Right renal pelvis (tissue), 4 donors: ENCODE measurements around the gene TRIM2. TPM values are rescaled to one million over a fixed set of nuclear protein-coding genes. Genes with fewer than 3 reads are reported as not detected.

Experiments used
- DNase-seq, 4 donors: peaks; one replicate each; pipeline ENCODE4 v3.0.0-alpha.2; 2013; ENCODE audit warnings: low read depth in 4 of 4, low spot score in 3 of 4, missing footprints in 1 of 4
- polyA plus RNA-seq, 4 donors: library from polyadenylated mRNA; unstranded; fragments of 120-200 nt; gene quantifications; one replicate each; pipeline ENCODE4 v1.2.1, GENCODE V29; 2013; ENCODE audit not compliant: insufficient read length in 4 of 4

TRIM2 gene
- polyA plus RNA-seq, 4 donors: 74.3 to 88.6 (median 82.4) TPM

DNA sequence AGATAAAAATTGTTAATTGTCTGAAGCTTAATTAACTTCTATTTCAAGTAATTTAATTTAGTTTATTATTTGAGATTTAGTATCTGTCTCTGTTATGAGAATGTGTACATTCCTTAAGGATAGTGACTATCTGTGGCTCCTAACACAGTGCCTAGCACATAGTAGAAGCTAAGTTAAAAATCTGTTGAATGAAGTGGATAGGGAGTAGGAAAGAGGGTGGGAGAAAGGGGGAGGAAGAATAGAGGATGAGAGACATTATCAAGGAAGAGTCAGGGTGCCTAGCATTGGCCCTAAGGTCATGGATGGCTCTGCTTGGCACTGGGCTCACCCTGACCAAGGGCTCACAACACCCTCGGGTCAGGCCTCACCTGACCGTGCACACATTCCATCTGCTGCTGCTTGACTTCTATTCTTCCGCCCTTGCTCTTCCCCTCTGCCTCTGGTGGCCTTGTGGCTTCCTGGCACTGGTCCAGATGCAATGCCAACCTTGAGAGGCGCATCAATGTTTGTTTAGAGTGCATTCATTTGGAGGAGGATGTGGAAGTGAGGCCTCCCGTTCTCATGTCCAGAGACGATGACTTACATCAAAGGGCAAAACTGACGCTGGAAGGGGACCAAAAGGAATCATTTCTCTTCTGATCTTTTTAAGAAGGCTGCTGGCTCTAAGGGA lies 42.3 kb downstream of the TRIM2 start:
- DNase-seq: no peak

DNA sequence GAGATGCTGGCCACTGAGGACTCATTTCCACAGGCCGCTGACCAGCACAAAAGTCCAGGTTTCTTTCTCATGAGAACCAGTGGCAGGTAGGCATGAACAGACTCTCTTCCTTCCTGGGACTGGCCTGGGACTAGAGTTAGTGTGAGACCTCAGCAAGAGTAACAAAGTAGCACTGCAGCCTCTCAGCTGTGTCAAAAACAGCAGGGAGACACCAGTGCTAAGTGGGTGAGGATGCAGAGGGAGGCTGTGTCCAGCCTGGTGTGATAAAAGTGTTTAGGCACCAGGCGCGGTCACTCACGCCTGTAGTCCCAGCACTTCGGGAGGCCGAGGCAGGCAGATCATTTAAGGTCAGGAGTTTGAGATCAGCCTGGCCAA lies 42.9 kb downstream of the TRIM2 start:
- no peak for DNase-seq

GRCh38 chr4:153248641-153249198 lies 44.5 kb downstream of the TRIM2 start:
- DNase-seq: no peak

DNA sequence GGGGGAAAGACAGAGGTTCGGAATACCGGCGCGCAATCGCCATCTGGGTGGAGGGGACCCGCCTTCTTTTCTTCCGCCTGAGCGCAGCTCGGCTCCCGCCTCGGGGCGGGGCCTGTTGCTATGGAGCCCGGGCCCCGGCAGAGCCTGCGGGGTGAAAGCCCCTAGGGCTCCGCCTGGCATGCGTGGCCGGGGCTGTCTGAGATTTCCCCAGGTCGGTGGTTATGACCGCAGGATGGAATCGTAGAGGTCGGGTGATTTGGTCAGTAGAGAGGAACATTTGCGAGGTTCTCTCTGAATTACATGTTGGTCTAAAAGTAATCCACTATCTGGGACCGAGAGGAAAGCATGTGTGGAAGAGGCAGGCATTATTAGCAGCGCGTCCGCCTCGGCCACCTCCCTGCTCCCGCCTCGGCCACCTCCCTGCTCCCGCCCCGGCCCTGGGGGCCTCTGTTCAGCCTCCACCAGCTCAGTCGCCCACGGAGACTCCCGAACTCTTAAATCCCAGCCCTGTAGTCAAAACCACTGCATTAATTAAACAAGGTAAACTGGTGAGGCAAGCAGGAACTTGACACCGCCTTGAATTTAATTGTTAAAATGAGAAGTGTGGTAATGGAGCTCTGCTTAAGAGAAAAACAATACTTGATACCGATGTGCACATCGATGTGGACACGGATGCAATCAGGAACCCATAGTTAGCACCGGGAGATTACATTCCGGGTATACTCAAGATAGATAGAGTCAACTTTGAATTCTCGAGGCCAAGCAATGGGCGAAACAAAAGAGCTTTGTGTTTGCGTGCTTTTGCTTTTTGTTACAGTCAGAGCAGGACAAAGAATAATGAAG lies 45.2 kb downstream of the TRIM2 start:
- peak; percentile 79 to 84 (median 81) for DNase-seq

- DNase-seq: no peak
Observed at GRCh38 chr4:153252122-153252521, 47.9 kb downstream of the TRIM2 start.

GRCh38 chr4:153255233-153255632 lies 51.0 kb downstream of the TRIM2 start:
- no peak for DNase-seq

GRCh38 chr4:153257151-153257620 lies 52.9 kb downstream of the TRIM2 start:
- DNase-seq: no peak

GRCh38 chr4:153257991-153258390 lies 53.7 kb downstream of the TRIM2 start:
- DNase-seq: no peak

DNA sequence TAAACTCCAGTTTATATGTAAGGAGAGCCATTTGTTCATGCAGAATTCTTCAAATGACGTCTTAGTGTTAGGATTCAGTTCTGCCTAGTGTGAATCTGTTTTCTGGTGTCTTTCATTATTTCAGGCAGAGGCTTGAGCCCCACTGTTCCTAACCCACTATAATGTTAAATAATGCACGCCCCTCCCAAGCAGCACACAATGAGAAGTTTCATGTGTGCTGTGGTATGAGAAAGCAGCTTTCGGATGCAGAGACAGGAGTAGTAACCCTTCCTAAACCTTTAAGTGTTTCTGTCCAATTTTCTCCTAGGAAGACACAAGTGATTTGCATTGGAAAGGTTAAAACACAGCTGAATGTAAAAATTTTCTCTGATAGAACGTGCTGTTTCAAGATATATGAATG lies 54.5 kb downstream of the TRIM2 start:
- no peak for DNase-seq

DNA sequence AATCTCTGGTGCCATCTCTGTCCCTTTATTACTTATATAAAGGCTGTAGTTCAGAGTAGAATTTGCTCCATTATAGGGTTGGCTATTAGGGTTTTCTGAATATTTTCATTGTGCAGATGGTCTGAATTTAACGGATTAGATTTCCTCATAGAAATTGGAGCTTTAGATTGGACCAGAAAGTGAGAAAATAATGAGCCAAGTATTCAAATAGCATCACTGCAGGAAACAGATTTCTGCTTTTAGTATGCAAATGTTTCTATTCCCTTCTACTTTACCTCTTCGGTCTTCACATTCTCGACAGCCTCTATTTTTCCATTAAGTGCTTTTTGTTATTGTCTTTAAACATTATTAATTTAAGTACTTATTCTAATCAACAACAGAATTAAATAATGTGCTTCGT lies 55.4 kb downstream of the TRIM2 start:
- DNase-seq: no peak

- no peak for DNase-seq
Observed at GRCh38 chr4:153260132-153260531, 55.9 kb downstream of the TRIM2 start.

DNA sequence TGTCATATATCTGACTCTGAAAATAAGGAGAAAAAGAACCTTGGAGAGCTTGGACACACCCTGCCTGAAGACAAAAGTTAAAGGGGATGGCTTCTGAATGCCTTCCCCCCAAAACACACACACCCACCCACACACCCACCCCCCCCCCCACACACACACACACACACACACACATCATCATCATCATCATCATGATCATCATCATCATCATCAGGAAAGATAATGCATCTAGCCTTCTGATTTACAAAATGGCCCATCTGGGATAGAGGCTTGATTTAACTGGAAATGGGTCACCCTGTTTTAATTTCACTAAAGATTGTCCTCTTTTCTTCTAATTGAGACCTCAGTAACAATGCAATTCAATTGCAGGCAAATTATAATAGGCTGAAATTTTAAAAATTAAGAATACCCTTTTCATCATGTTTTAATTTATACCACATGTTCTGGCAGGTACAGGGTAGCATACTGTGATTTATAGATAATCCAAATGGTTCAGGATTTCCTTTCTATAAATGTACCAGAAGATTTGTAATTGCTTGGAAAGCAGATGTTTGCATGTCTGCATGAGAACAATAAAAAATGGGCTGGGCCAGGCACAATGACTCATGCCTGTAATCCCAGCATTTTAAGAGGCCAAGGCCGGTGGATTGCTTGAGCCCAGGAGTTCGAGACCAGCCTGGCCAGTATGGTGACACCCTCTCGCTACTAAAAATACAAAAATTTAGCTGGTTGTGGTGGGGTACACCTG lies 56.5 kb downstream of the TRIM2 start:
- no peak for DNase-seq

- no peak for DNase-seq
Observed at GRCh38 chr4:153261461-153261860, 57.2 kb downstream of the TRIM2 start.

- DNase-seq: no peak
Observed at GRCh38 chr4:153261914-153262313, 57.7 kb downstream of the TRIM2 start.

- DNase-seq: no peak
Observed at GRCh38 chr4:153265306-153266047, 61.2 kb downstream of the TRIM2 start.

- no peak for DNase-seq
Observed at GRCh38 chr4:153266988-153267387, 62.7 kb downstream of the TRIM2 start.

DNA sequence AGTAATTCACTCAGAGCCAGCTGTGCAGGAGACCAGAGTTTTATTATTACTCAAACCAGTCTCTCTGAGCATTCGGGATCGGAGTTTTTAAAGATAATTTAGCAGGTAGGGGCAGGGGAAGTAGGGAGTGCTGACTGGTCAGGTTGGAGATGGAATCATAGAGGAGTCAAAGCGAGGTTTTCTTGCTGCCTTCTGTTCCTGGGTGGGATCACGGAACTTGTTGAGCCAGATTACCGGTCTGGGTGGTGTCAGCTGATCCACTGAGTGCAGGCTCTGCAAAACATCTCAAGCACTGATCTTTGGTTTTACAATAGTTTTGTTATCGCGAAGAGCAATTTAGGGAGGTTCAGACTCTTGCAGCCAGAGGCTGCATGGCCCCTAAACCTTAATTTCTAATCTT lies 63.6 kb downstream of the TRIM2 start:
- no peak for DNase-seq

DNA sequence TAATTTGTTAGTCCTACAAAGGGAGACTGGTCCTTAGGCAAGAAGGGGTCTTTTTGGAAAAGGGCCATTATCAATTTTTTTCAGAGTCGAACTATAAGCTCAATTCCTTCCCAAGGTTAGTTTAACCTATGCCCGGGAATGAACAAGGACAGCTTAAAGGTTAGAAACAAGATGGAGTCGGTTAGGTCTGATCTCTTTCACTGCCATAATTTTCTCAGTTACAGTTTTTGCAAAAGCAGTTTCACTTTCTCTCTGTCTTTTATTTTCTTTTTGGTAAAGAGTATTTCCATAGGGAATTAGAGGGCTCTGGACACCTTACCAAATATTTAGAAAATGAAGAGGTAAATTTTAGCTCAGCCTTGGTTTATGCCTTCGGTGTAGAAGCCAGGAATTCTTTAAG lies 64.1 kb downstream of the TRIM2 start:
- DNase-seq: no peak

DNA sequence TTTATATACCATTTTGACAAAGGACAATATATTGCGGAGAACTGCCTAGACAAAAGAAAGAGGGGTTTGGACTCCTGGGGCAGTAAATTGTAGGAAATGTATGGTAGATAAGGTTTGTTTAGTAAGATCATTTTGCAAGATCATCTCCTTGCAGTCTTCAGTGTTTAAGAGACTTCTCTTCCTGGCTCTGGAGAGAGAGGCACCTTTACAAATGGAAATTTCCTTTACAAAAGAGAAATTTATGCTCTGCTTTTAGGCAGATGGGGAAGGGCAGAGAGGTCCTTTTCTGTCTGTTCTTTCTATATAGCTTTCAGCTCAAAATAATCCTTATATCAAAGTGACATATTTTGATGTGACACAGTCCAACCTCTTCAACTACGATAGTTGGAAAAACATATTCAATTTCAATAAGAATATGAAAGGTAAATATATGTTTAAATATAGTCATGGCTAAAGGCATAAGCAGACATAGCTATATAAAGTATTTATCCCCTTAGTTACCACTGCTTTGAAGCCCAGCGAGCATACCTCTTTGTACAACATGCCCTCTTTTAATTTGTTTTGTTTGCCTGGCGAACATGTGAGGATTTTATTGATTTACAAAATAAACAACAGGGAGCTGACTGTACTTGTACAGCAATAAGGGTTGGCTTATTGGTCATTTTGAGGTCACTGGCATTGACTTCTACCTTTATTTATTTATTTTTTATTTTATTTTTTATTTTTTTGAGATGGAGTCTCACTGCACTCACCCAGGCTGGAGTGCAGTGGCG lies 65.2 kb downstream of the TRIM2 start:
- no peak for DNase-seq

DNA sequence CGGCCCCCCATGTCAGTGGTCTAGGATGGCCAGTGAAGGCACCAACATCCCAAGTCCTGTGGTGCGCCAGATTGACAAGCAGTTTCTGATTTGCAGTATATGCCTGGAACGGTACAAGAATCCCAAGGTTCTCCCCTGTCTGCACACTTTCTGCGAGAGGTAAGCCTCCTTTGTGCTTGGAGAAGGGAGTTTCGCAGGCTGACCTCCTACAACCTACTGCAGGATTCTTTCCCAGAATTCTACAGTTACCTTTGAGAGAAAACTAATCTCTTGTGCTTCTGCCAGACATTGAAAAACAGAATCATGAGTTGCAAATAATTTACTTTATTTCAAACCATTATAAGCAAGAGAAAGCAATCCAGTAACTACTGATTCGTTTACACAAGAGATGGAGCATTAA lies 66.1 kb downstream of the TRIM2 start:
- no peak for DNase-seq
